Gastroesophageal sphincter (tissue), 4 donors: ENCODE data around the gene TRIM50. TPM values are rescaled to one million over a fixed set of nuclear protein-coding genes. Genes with fewer than 3 reads are reported as not detected.

Experiments used
- ATAC-seq: fragments of 150-250 bp; one replicate; pipeline ENCODE4 v1.9.1; 2016; ENCODE audit warnings: mild to moderate bottlenecking, moderate library complexity
- H3K27ac ChIP-seq, 4 donors: fragments of 200-600 bp; sonication (generic) in 3 of 4; 1 replicate in 3 of 4; 2 replicates in 1 of 4; pipeline ENCODE4 v1.5.1; 2016 to 2019
- H3K27me3 ChIP-seq: fragments of 200-600 bp; sonication (generic); one replicate; pipeline ENCODE4 v1.5.1; 2019
- H3K36me3 ChIP-seq, 2 donors: fragments of 200-600 bp; sonication (generic); one replicate each; pipeline ENCODE4 v1.5.1; 2019; ENCODE audit warnings: control low read depth in 1 of 2
- H3K4me1 ChIP-seq, 3 donors: fragments of 200-600 bp; sonication (generic); 1 replicate in 2 of 3; 2 replicates in 1 of 3; pipeline ENCODE4 v1.5.1; 2016 to 2019; ENCODE audit warnings: control low read depth in 2 of 3
- H3K4me3 ChIP-seq, 2 donors: fragments of 200-600 bp; sonication (generic); one replicate each; pipeline ENCODE4 v1.5.1; 2019; ENCODE audit warnings: mild to moderate bottlenecking in 1 of 2, moderate library complexity in 1 of 2
- H3K9me3 ChIP-seq, 3 donors: fragments of 200-600 bp; sonication (generic); one replicate each; pipeline ENCODE4 v1.5.1; 2017 to 2019; ENCODE audit warnings: control low read depth in 2 of 3
- EP300 ChIP-seq: sonication (generic); formaldehyde crosslinking; IDR thresholded peaks from one replicate; pipeline ENCODE4 v1.6.1; 2017; ENCODE audit warnings: antibody characterized with exemption, mild to moderate bottlenecking
- POLR2A ChIP-seq, 2 donors: fragments of 450-650 bp; IDR thresholded peaks; one replicate each; pipeline ENCODE4 v1.6.1; 2017; ENCODE audit warnings: antibody characterized with exemption in 2 of 2, mild to moderate bottlenecking in 2 of 2, moderate library complexity in 1 of 2
- POLR2AphosphoS5 ChIP-seq: sonication (generic); formaldehyde crosslinking; IDR thresholded peaks from one replicate; pipeline ENCODE4 v1.6.1; 2017; ENCODE audit warnings: antibody characterized with exemption
- WGBS, 2 donors: methylation state at CpG; one replicate each; pipeline ENCODE4 v1.1.5; 2018; ENCODE audit warnings: low coverage in 1 of 2; 5-methylcytosine and 5-hydroxymethylcytosine counted together
- total RNA-seq, 4 donors: library from RNA; depleted of rRNA; stranded (reverse); fragments of >200 nt; gene quantifications; one replicate each; pipeline ENCODE4 v1.1.0, GENCODE V29; 2016
- TF ChIP-seq, protein P1 (sequence below), 4 experiments: fragments of 200-600 bp in 2 of 4; fragments of 450-650 bp in 2 of 4; sonication (generic) in 1 of 4; IDR thresholded peaks; one replicate each; pipeline ENCODE4 v1.5.1; 2017 to 2019; ENCODE audit warnings: antibody characterized with exemption in 4 of 4, mild to moderate bottlenecking in 2 of 4, moderate library complexity in 2 of 4

The TRIM50 gene
- total RNA-seq, 4 donors from 2014 or later, result 0.27 to 0.78 (median 0.42) TPM; not detected in 1

GRCh38 chr7:73354821-73355220, 26.9 kb upstream of the TRIM50 start:
- peaks cover 0 to 4% (median 0%) of the 10 kb centered on the region in 3 donors for H3K9me3 ChIP-seq
- no peak for TF ChIP-seq POLR2AphosphoS5
- TF ChIP-seq POLR2A (IDR thresholded peaks at IDR 0.05), result no peak
- TF ChIP-seq, protein P1, sequence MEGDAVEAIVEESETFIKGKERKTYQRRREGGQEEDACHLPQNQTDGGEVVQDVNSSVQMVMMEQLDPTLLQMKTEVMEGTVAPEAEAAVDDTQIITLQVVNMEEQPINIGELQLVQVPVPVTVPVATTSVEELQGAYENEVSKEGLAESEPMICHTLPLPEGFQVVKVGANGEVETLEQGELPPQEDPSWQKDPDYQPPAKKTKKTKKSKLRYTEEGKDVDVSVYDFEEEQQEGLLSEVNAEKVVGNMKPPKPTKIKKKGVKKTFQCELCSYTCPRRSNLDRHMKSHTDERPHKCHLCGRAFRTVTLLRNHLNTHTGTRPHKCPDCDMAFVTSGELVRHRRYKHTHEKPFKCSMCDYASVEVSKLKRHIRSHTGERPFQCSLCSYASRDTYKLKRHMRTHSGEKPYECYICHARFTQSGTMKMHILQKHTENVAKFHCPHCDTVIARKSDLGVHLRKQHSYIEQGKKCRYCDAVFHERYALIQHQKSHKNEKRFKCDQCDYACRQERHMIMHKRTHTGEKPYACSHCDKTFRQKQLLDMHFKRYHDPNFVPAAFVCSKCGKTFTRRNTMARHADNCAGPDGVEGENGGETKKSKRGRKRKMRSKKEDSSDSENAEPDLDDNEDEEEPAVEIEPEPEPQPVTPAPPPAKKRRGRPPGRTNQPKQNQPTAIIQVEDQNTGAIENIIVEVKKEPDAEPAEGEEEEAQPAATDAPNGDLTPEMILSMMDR (IDR thresholded peaks at IDR 0.05), result no peak
- TF ChIP-seq EP300, result no peak
- no peak overlapping the region for H3K4me3 ChIP-seq
- ATAC-seq, result no peak
- H3K36me3 ChIP-seq, result no peaks in the 10 kb centered on the region
- H3K27me3 ChIP-seq, result peaks cover 19% of the 10 kb centered on the region
- WGBS, 2 donors, result 75% methylated on average over 17 of the region's 17 CpGs; no CpG with 5 or more reads in 1 of the 2 donors
- peaks cover 0 to 11% (median 0%) of the 10 kb centered on the region in 3 donors for H3K4me1 ChIP-seq
- H3K27ac ChIP-seq, result no peak overlapping the region

GRCh38 chr7:73354196-73354595, 26.3 kb upstream of the TRIM50 start:
- ATAC-seq, result peak; percentile 52
- Histone ChIP-seq H3K27me3 (peaks cover 13% of the 10 kb centered on the region), H3K4me3 (no peak overlapping the region), H3K9me3 (peaks cover 0 to 4% (median 0%) of the 10 kb centered on the region in 3 donors), H3K4me1 (peaks cover 0 to 11% (median 0%) of the 10 kb centered on the region in 3 donors), H3K36me3 (no peaks in the 10 kb centered on the region), H3K27ac (no peak overlapping the region)
- TF ChIP-seq, protein P1 (IDR thresholded peaks at IDR 0.05), result no peak
- TF ChIP-seq POLR2AphosphoS5, result no peak
- WGBS, 2 donors, result 73 to 100% methylated on average over 5 of the region's 9 CpGs

DNA sequence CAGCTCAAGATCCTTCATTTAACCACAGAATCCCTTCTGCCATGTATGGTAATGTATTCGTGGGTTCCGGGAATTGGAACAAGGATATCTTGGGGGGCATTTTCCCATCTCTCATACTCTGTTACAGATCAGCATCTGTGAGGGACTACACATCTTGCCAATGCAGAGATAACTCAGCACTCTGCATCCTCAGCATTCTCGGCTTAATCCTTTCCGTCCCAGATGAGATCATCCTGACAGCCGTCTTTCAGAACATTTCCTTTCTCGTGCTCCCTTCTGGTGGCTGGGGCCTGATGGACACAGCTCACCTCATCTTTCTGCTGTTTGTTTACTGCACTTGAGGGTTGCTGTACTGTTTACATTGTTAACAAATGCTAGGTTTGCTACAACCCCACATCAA, 25.4 kb upstream of the TRIM50 start:
- no peak for ATAC-seq
- Histone ChIP-seq H3K4me3 (no peak overlapping the region), H3K4me1 (peaks cover 0 to 3% (median 0%) of the 10 kb centered on the region in 3 donors), H3K36me3 (no peaks in the 10 kb centered on the region), H3K27ac (no peak overlapping the region), H3K9me3 (peaks cover 0 to 4% (median 0%) of the 10 kb centered on the region in 3 donors), H3K27me3 (peaks cover 4% of the 10 kb centered on the region)
- WGBS, 2 donors, result 90 to 96% methylated on average over 5 to 6 of the region's 6 CpGs
- TF ChIP-seq POLR2AphosphoS5 (no peak), POLR2A (IDR thresholded peaks at IDR 0.05) (no peak), EP300 (no peak)

DNA sequence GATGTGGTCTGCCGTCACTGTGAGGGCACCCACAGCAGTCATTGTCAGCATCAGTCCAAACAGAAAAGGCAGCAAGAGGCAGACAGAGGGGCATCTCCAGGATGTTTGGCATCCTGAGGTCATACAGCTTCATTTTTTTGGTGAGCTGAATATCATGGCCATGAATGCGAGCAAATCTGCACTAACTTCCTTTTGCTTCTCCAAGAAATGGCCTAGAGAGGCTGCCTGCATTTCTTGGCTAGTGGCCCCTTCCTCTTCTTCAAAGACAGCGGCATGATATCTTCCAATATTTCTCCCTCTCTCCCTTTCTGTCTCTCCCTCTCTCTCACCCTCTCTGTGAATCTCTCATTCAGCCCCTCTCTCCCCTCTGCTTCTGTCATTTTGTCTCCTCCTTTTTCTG, 24.9 kb upstream of the TRIM50 start:
- Histone ChIP-seq H3K9me3 (peaks cover 0 to 4% (median 0%) of the 10 kb centered on the region in 3 donors), H3K36me3 (no peaks in the 10 kb centered on the region), H3K27me3 (no peaks in the 10 kb centered on the region), H3K4me1 (no peaks in the 10 kb centered on the region), H3K4me3 (no peak overlapping the region), H3K27ac (no peak overlapping the region)
- TF ChIP-seq, protein P1 (IDR thresholded peaks at IDR 0.05), result no peak
- TF ChIP-seq POLR2AphosphoS5 (no peak), POLR2A (IDR thresholded peaks at IDR 0.05) (no peak), EP300 (no peak)
- 81 to 97% methylated on average over 3 of the region's 3 CpGs for WGBS, 2 donors
- ATAC-seq, result no peak

- WGBS, 2 donors, result 68 to 82% methylated on average over 6 of the region's 6 CpGs
- H3K4me1 ChIP-seq, result no peaks in the 10 kb centered on the region
- H3K36me3 ChIP-seq, result no peaks in the 10 kb centered on the region
- no peak for TF ChIP-seq POLR2AphosphoS5
- no peak for TF ChIP-seq POLR2A (IDR thresholded peaks at IDR 0.05)
- TF ChIP-seq, protein P1 (IDR thresholded peaks at IDR 0.05), result no peak
- TF ChIP-seq EP300, result no peak
- no peak overlapping the region for H3K4me3 ChIP-seq
- peaks cover 0 to 4% (median 0%) of the 10 kb centered on the region in 3 donors for H3K9me3 ChIP-seq
- no peak for ATAC-seq
- no peaks in the 10 kb centered on the region for H3K27me3 ChIP-seq
- no peak overlapping the region for H3K27ac ChIP-seq
These were observed 23.7 kb upstream of the TRIM50 start for GRCh38 chr7:73351447-73352167.
